IMR-90 (cell line): ENCODE results near the gene DCDC2. TPM values are rescaled to one million over a fixed set of nuclear protein-coding genes. Genes with fewer than 3 reads are reported as not detected.

Experiments
- ATAC-seq: fragments of 200-7000 bp; cut with Tn5 transposase; 2 replicates; pipeline ENCODE4 v1.9.1; 2020; ENCODE audit warnings: low read depth, mild to moderate bottlenecking, moderate library complexity
- BruUV-seq: library from RNA; stranded (reverse); fragments of 400-500 nt; replicated peaks from 2 replicates; lab custom pipeline; 2021; lab: Mats Ljungman, UMichigan
- CTCF ChIA-PET: fragments of 300-600 bp; formaldehyde crosslinking; extraction: SDS; loops from one replicate; lab custom pipeline; 2021; ENCODE audit warnings: antibody characterized with exemption; lab: Yijun Ruan, JAX
- POLR2A ChIA-PET: fragments of 300-600 bp; sonication (Branson Sonifier 250); formaldehyde crosslinking; loops from one replicate; lab custom pipeline; 2022; ENCODE audit warnings: antibody characterized with exemption; ENCODE audit not compliant: unreplicated experiment; lab: Charles Lee
- DNase-seq: peaks from one replicate; pipeline ENCODE4 v3.0.0; 2013
- H2AFZ ChIP-seq: replicated peaks from 2 replicates; pipeline ENCODE3; 2013; ENCODE audit warnings: low read length, mild to moderate bottlenecking; ENCODE audit not compliant: poor library complexity
- H2AK5ac ChIP-seq: 2 replicates; pipeline ENCODE4 v1.6.1; 2013; ENCODE audit warnings: low read depth, low read length, inconsistent platforms
- H2AK9ac ChIP-seq: replicated peaks from 2 replicates; pipeline ENCODE3; 2013; ENCODE audit warnings: mild to moderate bottlenecking, low read depth, low read length, moderate library complexity; ENCODE audit not compliant: poor library complexity
- H2BK120ac ChIP-seq: 2 replicates; pipeline ENCODE4 v1.6.1; 2013; ENCODE audit warnings: low read depth, low read length, inconsistent platforms
- H2BK15ac ChIP-seq: 3 replicates; pipeline ENCODE4 v1.6.1; 2013; ENCODE audit warnings: low read depth, low read length, inconsistent platforms
- H2BK20ac ChIP-seq: 2 replicates; pipeline ENCODE4 v1.6.1; 2013; ENCODE audit warnings: low read depth, mild to moderate bottlenecking, inconsistent platforms, low read length, moderate library complexity
- H2BK5ac ChIP-seq: 2 replicates; pipeline ENCODE4 v1.6.1; 2013; ENCODE audit warnings: mild to moderate bottlenecking, low read depth, low read length, inconsistent platforms; ENCODE audit not compliant: poor library complexity, severe bottlenecking
- H3K14ac ChIP-seq: replicated peaks from 2 replicates; pipeline ENCODE4 v1.6.1; 2013; ENCODE audit warnings: low read depth, low read length, inconsistent platforms
- H3K18ac ChIP-seq: 2 replicates; pipeline ENCODE4 v1.6.1; 2013; ENCODE audit warnings: low read depth, low read length, control low read depth
- H3K23ac ChIP-seq: 2 replicates; pipeline ENCODE4 v1.6.1; 2013; ENCODE audit warnings: low read depth, low read length, inconsistent platforms
- H3K27ac ChIP-seq: 2 replicates; pipeline ENCODE4 v1.5.1; 2013; ENCODE audit warnings: mild to moderate bottlenecking, control low read depth, low read length; ENCODE audit not compliant: insufficient read depth
- H3K27me3 ChIP-seq: 2 replicates; pipeline ENCODE4 v1.6.1; 2013; ENCODE audit warnings: low read length; ENCODE audit not compliant: control insufficient read depth, insufficient read depth
- H3K36me3 ChIP-seq: 2 replicates; pipeline ENCODE4 v1.6.1; 2013; ENCODE audit warnings: low read length, mixed read lengths; ENCODE audit not compliant: control insufficient read depth, insufficient read depth
- H3K4ac ChIP-seq: 2 replicates; pipeline ENCODE4 v1.6.1; 2013; ENCODE audit warnings: low read depth, low read length, inconsistent platforms
- H3K4me1 ChIP-seq: 2 replicates; pipeline ENCODE4 v1.6.1; 2013; ENCODE audit warnings: low read length, mixed read lengths; ENCODE audit not compliant: control insufficient read depth, insufficient read depth
- H3K4me2 ChIP-seq: 2 replicates; pipeline ENCODE4 v1.6.1; 2013; ENCODE audit warnings: low read depth, mild to moderate bottlenecking, control low read depth, low read length, moderate library complexity
- H3K4me3 ChIP-seq: 2 replicates; pipeline ENCODE4 v1.5.1; 2013; ENCODE audit warnings: low read depth, mild to moderate bottlenecking, control low read depth, low read length, moderate library complexity; ENCODE audit not compliant: insufficient read depth
- H3K56ac ChIP-seq: 2 replicates; pipeline ENCODE4 v1.6.1; 2013; ENCODE audit warnings: low read length, inconsistent platforms; ENCODE audit not compliant: insufficient read depth; ENCODE audit errors: extremely low read depth
- H3K79me1 ChIP-seq, 2 experiments: 2 replicates each; pipeline ENCODE4 v1.6.1; 2013; ENCODE audit warnings: low read length in 2 of 2, inconsistent platforms in 1 of 2, low read depth in 1 of 2
- H3K9ac ChIP-seq: 2 replicates; pipeline ENCODE4 v1.6.1; 2013; ENCODE audit warnings: low read depth, low read length, control low read depth
- H3K9me1 ChIP-seq: 2 replicates; pipeline ENCODE4 v1.6.1; 2013; ENCODE audit warnings: low read length, inconsistent platforms; ENCODE audit not compliant: insufficient read depth
- H3K9me3 ChIP-seq: 2 replicates; pipeline ENCODE4 v1.6.1; 2013; ENCODE audit warnings: low read length; ENCODE audit not compliant: control insufficient read depth, insufficient read depth
- H4K20me1 ChIP-seq: 2 replicates; pipeline ENCODE4 v1.6.1; 2013; ENCODE audit warnings: low read length, inconsistent platforms; ENCODE audit not compliant: insufficient read depth
- H4K5ac ChIP-seq: 2 replicates; pipeline ENCODE4 v1.6.1; 2013; ENCODE audit warnings: mild to moderate bottlenecking, low read depth, low read length, control low read depth
- H4K8ac ChIP-seq, 2 experiments: 2 replicates each; pipeline ENCODE4 v1.6.1; 2013; ENCODE audit warnings: low read depth in 2 of 2, low read length in 2 of 2, control low read depth in 1 of 2, inconsistent platforms in 1 of 2
- H4K91ac ChIP-seq: 2 replicates; pipeline ENCODE4 v1.6.1; 2013; ENCODE audit warnings: low read depth, low read length, inconsistent platforms; ENCODE audit not compliant: insufficient read depth
- BHLHE40 ChIP-seq: fragments of 150-350 bp; IDR thresholded peaks from 2 replicates; pipeline ENCODE4 v1.6.1; 2016; ENCODE audit warnings: mild to moderate bottlenecking, low read depth, low read length
- CEBPB ChIP-seq: IDR thresholded peaks from 2 replicates; pipeline ENCODE4 v1.6.1; 2012; ENCODE audit warnings: low read depth, low read length, improper control_type of control experiment
- CHD1 ChIP-seq: IDR thresholded peaks from 2 replicates; pipeline ENCODE4 v1.6.1; 2012; ENCODE audit warnings: low read depth, low read length, improper control_type of control experiment
- FOS ChIP-seq: fragments of 150-350 bp; IDR thresholded peaks from 2 replicates; pipeline ENCODE4 v1.6.1; 2016; ENCODE audit warnings: low read depth, low read length
- MAFK ChIP-seq: IDR thresholded peaks from 2 replicates; pipeline ENCODE4 v1.6.1; 2012; ENCODE audit warnings: low read depth, low read length, improper control_type of control experiment
- MAZ ChIP-seq: IDR thresholded peaks from 2 replicates; pipeline ENCODE4 v1.6.1; 2012; ENCODE audit warnings: low read depth, mild to moderate bottlenecking, low read length, improper control_type of control experiment, moderate library complexity, borderline replicate concordance
- MXI1 ChIP-seq: IDR thresholded peaks from 2 replicates; pipeline ENCODE4 v1.6.1; 2012; ENCODE audit warnings: low read depth, mild to moderate bottlenecking, low read length, moderate library complexity, borderline replicate concordance
- NFE2L2 ChIP-seq: fragments of 150-350 bp; IDR thresholded peaks from 2 replicates; pipeline ENCODE4 v1.6.1; 2016; ENCODE audit warnings: low read depth, mild to moderate bottlenecking, low read length
- POLR2A ChIP-seq: IDR thresholded peaks from 2 replicates; pipeline ENCODE4 v1.6.1; 2012; ENCODE audit warnings: mild to moderate bottlenecking, low read depth, low read length
- RAD21 ChIP-seq: IDR thresholded peaks from 2 replicates; pipeline ENCODE4 v1.6.1; 2012; ENCODE audit warnings: low read length, improper control_type of control experiment
- RCOR1 ChIP-seq: IDR thresholded peaks from 2 replicates; pipeline ENCODE4 v1.6.1; 2012; ENCODE audit warnings: mild to moderate bottlenecking, low read length, improper control_type of control experiment; ENCODE audit not compliant: insufficient replicate concordance
- RFX5 ChIP-seq: IDR thresholded peaks from 2 replicates; pipeline ENCODE4 v1.8.0; 2012; ENCODE audit warnings: low read depth, mild to moderate bottlenecking, low read length, moderate library complexity
- SMC3 ChIP-seq: fragments of 150-350 bp; IDR thresholded peaks from 2 replicates; pipeline ENCODE4 v1.6.1; 2016; ENCODE audit warnings: low read depth, mild to moderate bottlenecking, antibody characterized with exemption, low read length, moderate library complexity
- WGBS, 2 experiments: methylation state at CpG; one replicate each; pipeline versions ENCODE4 v1.1.5 to v1.1.7; 2013; ENCODE audit warnings: missing lambda C conversion rate in 2 of 2; ENCODE audit not compliant: insufficient read length in 1 of 2; ENCODE audit errors: extremely low coverage in 2 of 2; 5-methylcytosine and 5-hydroxymethylcytosine counted together
- dilution Hi-C: fragments of 300-500 bp; cut with HindIII; formaldehyde crosslinking; loops from one replicate; pipeline ENCODE4 v1.14.3; 2018; ENCODE audit warnings: low sequenced_read_pairs; ENCODE audit not compliant: unreplicated experiment
- in situ Hi-C: fragments of 300-500 bp; cut with MboI; formaldehyde crosslinking; loops from 3 replicates; pipeline ENCODE4 v1.14.3; 2019; ENCODE audit warnings: low sequenced_read_pairs, inconsistent platforms, mixed read lengths
- intact Hi-C: fragments of 100-400 bp; cut with micrococcal nuclease; formaldehyde crosslinking; loops from 2 replicates; pipeline ENCODE4 v1.10.0; 2022
- polyA plus RNA-seq, 3 experiments: library from polyadenylated mRNA; depleted of rRNA; stranded (reverse); fragments of >200 nt; gene quantifications; 2 replicates each; pipeline ENCODE4 v1.2.3, GENCODE V29; 2012; ENCODE audit warnings: low replicate concordance in 1 of 3
- total RNA-seq: library from RNA; depleted of rRNA; stranded (reverse); fragments of >200 nt; gene quantifications from 2 replicates; pipeline ENCODE4 v1.2.3, GENCODE V29; 2012
- TF ChIP-seq, protein P1 (sequence below): fragments of 150-350 bp; IDR thresholded peaks from 2 replicates; pipeline ENCODE4 v1.6.1; 2016; ENCODE audit warnings: low read depth, mild to moderate bottlenecking, low read length, moderate library complexity, borderline replicate concordance
- TF ChIP-seq, protein P2 (sequence below): conservative IDR thresholded peaks from 2 replicates; pipeline ENCODE4 v1.5.1; 2012; ENCODE audit warnings: mild to moderate bottlenecking, low read depth, low read length, improper control_type of control experiment
- TF ChIP-seq, protein P3 (sequence below): fragments of 150-350 bp; IDR thresholded peaks from 2 replicates; pipeline ENCODE4 v1.6.1; 2017; ENCODE audit warnings: mild to moderate bottlenecking, antibody characterized with exemption, low read length, low read depth

The DCDC2 gene
- total and polyA plus RNA-seq, 2 of the 4 experiments (the other 2 are of a cell fraction): not detected

DNA sequence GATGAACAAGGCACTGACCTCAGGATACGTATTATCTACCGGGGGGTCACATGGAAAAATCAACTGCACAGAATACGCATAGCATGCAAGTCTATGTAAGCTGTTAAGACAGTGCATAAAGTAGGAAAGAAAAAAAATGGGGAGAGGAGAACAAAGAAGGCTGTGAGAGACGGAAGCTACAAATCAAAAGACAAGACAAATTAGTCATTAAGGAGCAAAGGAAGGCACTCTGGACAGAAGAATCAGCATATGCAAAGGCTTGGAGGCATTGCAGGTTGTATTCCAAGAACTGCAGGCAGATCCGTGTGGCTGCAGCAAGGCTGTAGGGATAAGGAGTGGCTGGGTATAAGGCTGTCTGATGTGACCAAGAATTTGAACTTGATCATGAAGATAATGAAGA is 142.9 kb downstream of the DCDC2 start:
- Histone ChIP-seq H4K5ac (no peak overlapping the region), H2BK20ac (no peak overlapping the region), H4K91ac (no peak overlapping the region), H3K27ac (no peak overlapping the region), H3K27me3 (no peaks in the 10 kb centered on the region), H2AK5ac (no peak overlapping the region), H2BK15ac (no peak overlapping the region), H3K79me1 (no peaks in the 10 kb centered on the region), H3K4me1 (no peaks in the 10 kb centered on the region), H3K4me2 (no peak overlapping the region), H3K9me3 (no peaks in the 10 kb centered on the region), H3K18ac (no peak overlapping the region), H4K8ac (no peak overlapping the region), H2AFZ (no peak overlapping the region), H3K56ac (no peak overlapping the region), H3K9me1 (no peaks in the 10 kb centered on the region), H3K36me3 (no peaks in the 10 kb centered on the region), H4K20me1 (no peaks in the 10 kb centered on the region), H3K9ac (no peak overlapping the region), H2BK120ac (no peak overlapping the region), H3K4me3 (no peak overlapping the region), H2BK5ac (no peak overlapping the region), H3K4ac (no peak overlapping the region), H3K23ac (no peak overlapping the region), H3K14ac (no peak overlapping the region), H2AK9ac (no peak overlapping the region)
- DNase-seq: no peak
- ATAC-seq: no peak
- ChIA-PET POLR2A (no interaction called here), CTCF (no interaction called here)
- TF ChIP-seq CEBPB: no peak
- no peak for TF ChIP-seq MXI1
- TF ChIP-seq MAZ: no peak
- TF ChIP-seq RCOR1: no peak
- TF ChIP-seq RAD21: no peak
- TF ChIP-seq FOS: no peak
- TF ChIP-seq, protein P1, sequence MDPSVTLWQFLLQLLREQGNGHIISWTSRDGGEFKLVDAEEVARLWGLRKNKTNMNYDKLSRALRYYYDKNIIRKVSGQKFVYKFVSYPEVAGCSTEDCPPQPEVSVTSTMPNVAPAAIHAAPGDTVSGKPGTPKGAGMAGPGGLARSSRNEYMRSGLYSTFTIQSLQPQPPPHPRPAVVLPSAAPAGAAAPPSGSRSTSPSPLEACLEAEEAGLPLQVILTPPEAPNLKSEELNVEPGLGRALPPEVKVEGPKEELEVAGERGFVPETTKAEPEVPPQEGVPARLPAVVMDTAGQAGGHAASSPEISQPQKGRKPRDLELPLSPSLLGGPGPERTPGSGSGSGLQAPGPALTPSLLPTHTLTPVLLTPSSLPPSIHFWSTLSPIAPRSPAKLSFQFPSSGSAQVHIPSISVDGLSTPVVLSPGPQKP: no peak
- no peak for TF ChIP-seq BHLHE40
- TF ChIP-seq MAFK: no peak
- no peak for TF ChIP-seq POLR2A
- TF ChIP-seq NFE2L2: no peak
- no peak for TF ChIP-seq SMC3
- TF ChIP-seq, protein P2, sequence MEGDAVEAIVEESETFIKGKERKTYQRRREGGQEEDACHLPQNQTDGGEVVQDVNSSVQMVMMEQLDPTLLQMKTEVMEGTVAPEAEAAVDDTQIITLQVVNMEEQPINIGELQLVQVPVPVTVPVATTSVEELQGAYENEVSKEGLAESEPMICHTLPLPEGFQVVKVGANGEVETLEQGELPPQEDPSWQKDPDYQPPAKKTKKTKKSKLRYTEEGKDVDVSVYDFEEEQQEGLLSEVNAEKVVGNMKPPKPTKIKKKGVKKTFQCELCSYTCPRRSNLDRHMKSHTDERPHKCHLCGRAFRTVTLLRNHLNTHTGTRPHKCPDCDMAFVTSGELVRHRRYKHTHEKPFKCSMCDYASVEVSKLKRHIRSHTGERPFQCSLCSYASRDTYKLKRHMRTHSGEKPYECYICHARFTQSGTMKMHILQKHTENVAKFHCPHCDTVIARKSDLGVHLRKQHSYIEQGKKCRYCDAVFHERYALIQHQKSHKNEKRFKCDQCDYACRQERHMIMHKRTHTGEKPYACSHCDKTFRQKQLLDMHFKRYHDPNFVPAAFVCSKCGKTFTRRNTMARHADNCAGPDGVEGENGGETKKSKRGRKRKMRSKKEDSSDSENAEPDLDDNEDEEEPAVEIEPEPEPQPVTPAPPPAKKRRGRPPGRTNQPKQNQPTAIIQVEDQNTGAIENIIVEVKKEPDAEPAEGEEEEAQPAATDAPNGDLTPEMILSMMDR: no peak
- no peak for TF ChIP-seq RFX5
- TF ChIP-seq CHD1: no peak
- TF ChIP-seq, protein P3, sequence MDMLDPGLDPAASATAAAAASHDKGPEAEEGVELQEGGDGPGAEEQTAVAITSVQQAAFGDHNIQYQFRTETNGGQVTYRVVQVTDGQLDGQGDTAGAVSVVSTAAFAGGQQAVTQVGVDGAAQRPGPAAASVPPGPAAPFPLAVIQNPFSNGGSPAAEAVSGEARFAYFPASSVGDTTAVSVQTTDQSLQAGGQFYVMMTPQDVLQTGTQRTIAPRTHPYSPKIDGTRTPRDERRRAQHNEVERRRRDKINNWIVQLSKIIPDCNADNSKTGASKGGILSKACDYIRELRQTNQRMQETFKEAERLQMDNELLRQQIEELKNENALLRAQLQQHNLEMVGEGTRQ: no peak
- intact Hi-C loops (no loop called here), dilution Hi-C loops (no loop called here), in situ Hi-C loops (no loop called here)
- BruUV-seq: no TSS peak
- WGBS, 2 experiments: 70% methylated on average over 2 of the region's 5 CpGs; no CpG with 5 or more reads in 1 of the 2 experiments
